ENCODE measurements around the gene MSL3B.

DNA sequence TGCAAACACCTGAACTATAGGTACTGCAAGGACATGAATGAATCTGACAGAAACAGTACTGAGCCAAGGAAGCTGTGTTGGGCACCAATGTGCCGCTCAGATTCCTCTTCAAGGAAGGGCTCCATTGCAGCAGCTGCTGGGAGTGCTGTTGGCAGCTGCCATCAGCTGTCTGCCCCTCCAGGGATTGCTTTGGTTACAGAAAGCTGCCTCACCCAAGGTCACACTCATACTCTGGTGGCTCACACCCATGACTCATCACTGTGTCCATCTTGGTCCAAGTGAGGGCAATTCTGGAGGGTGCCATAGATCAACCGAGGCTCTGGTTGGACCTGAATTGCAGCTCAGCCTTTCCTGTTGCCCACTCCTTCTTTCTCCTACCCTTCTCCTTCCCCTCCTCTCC is 24.6 kb upstream of the MSL3B start:
- TF ChIP-seq SP1 (IDR thresholded peaks at IDR 0.05): no peak
- TF ChIP-seq, protein P1, sequence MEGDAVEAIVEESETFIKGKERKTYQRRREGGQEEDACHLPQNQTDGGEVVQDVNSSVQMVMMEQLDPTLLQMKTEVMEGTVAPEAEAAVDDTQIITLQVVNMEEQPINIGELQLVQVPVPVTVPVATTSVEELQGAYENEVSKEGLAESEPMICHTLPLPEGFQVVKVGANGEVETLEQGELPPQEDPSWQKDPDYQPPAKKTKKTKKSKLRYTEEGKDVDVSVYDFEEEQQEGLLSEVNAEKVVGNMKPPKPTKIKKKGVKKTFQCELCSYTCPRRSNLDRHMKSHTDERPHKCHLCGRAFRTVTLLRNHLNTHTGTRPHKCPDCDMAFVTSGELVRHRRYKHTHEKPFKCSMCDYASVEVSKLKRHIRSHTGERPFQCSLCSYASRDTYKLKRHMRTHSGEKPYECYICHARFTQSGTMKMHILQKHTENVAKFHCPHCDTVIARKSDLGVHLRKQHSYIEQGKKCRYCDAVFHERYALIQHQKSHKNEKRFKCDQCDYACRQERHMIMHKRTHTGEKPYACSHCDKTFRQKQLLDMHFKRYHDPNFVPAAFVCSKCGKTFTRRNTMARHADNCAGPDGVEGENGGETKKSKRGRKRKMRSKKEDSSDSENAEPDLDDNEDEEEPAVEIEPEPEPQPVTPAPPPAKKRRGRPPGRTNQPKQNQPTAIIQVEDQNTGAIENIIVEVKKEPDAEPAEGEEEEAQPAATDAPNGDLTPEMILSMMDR (IDR thresholded peaks at IDR 0.05; ENCODE audit: low read depth, low read length, missing input control): no peak
- no peak for TF ChIP-seq JUND (IDR thresholded peaks at IDR 0.05)
- TF ChIP-seq NR2F2 (IDR thresholded peaks at IDR 0.05): no peak
- TF ChIP-seq FOXA1 (IDR thresholded peaks at IDR 0.05): no peak
- no peak for TF ChIP-seq YY1 (IDR thresholded peaks at IDR 0.05)
- TF ChIP-seq GABPA (IDR thresholded peaks at IDR 0.05 in 1 of 2, conservative IDR thresholded peaks at IDR 0.05 in 1 of 2): no peak
- TF ChIP-seq, protein P2, sequence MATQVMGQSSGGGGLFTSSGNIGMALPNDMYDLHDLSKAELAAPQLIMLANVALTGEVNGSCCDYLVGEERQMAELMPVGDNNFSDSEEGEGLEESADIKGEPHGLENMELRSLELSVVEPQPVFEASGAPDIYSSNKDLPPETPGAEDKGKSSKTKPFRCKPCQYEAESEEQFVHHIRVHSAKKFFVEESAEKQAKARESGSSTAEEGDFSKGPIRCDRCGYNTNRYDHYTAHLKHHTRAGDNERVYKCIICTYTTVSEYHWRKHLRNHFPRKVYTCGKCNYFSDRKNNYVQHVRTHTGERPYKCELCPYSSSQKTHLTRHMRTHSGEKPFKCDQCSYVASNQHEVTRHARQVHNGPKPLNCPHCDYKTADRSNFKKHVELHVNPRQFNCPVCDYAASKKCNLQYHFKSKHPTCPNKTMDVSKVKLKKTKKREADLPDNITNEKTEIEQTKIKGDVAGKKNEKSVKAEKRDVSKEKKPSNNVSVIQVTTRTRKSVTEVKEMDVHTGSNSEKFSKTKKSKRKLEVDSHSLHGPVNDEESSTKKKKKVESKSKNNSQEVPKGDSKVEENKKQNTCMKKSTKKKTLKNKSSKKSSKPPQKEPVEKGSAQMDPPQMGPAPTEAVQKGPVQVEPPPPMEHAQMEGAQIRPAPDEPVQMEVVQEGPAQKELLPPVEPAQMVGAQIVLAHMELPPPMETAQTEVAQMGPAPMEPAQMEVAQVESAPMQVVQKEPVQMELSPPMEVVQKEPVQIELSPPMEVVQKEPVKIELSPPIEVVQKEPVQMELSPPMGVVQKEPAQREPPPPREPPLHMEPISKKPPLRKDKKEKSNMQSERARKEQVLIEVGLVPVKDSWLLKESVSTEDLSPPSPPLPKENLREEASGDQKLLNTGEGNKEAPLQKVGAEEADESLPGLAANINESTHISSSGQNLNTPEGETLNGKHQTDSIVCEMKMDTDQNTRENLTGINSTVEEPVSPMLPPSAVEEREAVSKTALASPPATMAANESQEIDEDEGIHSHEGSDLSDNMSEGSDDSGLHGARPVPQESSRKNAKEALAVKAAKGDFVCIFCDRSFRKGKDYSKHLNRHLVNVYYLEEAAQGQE (IDR thresholded peaks at IDR 0.05): no peak
- TF ChIP-seq RXRA (IDR thresholded peaks at IDR 0.05): no peak
- TF ChIP-seq RAD21 (IDR thresholded peaks at IDR 0.05): no peak
- TF ChIP-seq, protein P3, sequence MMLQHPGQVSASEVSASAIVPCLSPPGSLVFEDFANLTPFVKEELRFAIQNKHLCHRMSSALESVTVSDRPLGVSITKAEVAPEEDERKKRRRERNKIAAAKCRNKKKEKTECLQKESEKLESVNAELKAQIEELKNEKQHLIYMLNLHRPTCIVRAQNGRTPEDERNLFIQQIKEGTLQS (IDR thresholded peaks at IDR 0.05): no peak
- no peak for TF ChIP-seq TAF1 (conservative IDR thresholded peaks at IDR 0.05)
- TF ChIP-seq EGR1 (IDR thresholded peaks at IDR 0.05; ENCODE audit: low read depth in 2 of 2): no peak
- TF ChIP-seq, protein P4, sequence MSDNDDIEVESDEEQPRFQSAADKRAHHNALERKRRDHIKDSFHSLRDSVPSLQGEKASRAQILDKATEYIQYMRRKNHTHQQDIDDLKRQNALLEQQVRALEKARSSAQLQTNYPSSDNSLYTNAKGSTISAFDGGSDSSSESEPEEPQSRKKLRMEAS (IDR thresholded peaks at IDR 0.05): no peak
